Fibroblast of skin of abdomen (primary cell): ENCODE results near the gene SERHL2. TPM values are rescaled to one million over a fixed set of nuclear protein-coding genes. Genes with fewer than 3 reads are reported as not detected.
"Not testable (repeated sequence)": the region's sequence is repeated elsewhere in the genome, so short reads cannot be mapped to it uniquely, and the experiment has no call there.

Experiments
- DNase-seq: peaks from one replicate; pipeline ENCODE4 v3.0.0-alpha.2; 2013
- polyA plus RNA-seq, 2 experiments: library from polyadenylated mRNA; unstranded; fragments of 120-200 nt; gene quantifications; one replicate each; pipeline ENCODE4 v1.2.1, GENCODE V29; 2013; ENCODE audit not compliant: insufficient read length in 2 of 2

Gene SERHL2, protein sequence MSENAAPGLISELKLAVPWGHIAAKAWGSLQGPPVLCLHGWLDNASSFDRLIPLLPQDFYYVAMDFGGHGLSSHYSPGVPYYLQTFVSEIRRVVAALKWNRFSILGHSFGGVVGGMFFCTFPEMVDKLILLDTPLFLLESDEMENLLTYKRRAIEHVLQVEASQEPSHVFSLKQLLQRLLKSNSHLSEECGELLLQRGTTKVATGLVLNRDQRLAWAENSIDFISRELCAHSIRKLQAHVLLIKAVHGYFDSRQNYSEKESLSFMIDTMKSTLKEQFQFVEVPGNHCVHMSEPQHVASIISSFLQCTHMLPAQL
- 4.8 TPM for polyA plus RNA-seq (2013, experiment 1 of 2; ENCODE audit: insufficient read length)
- 4.4 TPM for polyA plus RNA-seq (2013, experiment 2 of 2; ENCODE audit: insufficient read length)

- peak; percentile 81 for DNase-seq
Observed at GRCh38 chr22:42553475-42554361, at the start of gene SERHL2. Gene SERHL2 (plus strand): TSS chr22:42553956. CDS start chr22:42554021, 65 bp downstream.

GRCh38 chr22:42508327-42508974 lies 45.3 kb upstream of the SERHL2 start:
- DNase-seq: not testable (repeated sequence)

DNA sequence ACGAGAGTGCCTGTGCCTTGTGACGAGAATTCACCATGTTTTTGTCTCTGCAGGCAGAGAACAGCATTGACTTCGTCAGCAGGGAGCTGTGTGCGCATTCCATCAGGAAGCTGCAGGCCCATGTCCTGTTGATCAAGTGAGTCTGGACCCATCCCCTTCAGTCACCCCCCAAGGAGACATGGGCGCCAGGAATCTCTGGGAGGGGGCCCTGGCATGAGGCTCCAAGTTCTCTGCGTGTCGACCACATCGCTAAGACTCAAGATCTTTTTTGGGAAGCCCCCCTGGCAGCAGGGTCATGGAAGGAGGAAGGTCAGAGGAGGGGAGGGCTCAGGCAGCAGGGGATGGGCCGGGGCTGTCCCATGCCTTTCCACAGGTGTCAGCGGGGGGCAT lies 44.8 kb upstream of the SERHL2 start:
- DNase-seq: not testable (repeated sequence)

DNA sequence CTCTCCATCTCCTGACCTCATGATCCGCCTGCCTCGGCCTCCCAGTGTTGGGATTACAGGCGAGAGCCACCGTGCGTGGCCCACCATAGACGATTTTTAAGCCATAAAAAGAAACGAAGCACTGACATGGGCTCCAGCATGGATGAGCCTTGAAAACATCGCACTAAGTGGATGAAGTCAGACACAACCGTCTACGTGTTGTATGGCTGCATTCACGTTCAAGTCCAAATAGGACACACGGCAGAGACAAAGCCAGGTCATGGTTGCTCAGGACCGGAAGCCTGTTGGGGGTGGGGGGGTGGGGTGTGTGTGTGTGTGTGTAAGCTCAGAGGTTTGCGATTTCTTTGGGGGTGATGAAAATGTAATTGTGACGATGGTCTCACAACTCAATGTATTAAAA lies 44.2 kb upstream of the SERHL2 start:
- DNase-seq: no peak

- no peak for DNase-seq
Observed at GRCh38 chr22:42511401-42511891, 42.3 kb upstream of the SERHL2 start.

DNA sequence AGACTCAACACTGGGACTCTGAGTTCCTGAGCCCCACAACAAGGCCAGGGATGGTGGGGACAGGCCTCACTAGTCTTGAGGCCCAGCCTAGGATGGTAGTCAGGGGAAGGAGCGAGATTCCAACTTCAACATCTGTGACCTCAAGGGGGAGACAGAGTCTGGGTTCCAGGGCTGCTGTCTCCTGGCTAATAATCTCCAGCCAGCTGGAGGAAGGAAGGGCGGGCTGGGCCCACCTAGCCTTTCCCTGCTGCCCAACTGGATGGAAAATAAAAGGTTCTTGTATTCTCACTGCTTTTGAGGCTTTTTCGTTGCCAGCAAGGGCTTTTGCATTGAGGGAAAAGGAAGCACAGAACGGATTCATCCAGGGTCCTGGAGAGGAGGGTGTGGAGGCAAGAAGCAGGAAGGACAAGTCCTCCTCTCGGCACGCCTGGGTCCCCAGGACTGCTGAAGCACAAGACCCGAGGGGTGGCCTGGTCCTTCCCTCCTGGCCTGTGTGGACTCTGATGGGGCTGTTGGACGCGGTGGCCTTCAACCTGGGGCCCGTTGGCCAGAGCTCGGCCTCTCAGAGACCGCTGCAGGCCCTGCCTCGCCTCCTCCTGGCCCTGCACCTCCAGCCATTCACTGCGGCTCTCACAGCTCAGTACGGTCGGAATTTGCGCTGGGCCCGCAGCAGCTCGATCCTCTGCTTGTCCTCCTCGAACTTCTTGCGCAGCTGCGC lies 41.3 kb upstream of the SERHL2 start:
- DNase-seq: peak; percentile 20

DNA sequence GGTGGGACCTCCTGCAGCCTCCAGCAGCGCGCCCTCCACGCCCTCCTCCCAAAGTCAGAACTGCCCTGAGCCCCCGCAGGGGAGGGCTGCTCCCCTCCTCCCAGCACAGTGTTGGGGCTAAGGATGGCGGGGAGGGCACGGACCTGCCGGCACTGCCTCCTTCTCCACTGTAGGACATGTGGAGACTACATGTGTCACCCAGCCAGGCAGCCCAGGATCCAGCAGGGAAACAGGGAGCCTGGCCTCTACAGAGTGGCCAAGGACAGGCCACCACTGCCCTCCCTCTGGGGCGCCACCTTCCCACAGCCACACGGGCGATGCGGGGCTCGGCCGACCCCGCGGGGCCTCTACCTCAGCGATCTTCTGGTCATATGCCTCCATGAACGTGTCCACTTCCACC lies 39.4 kb upstream of the SERHL2 start:
- not testable (repeated sequence) for DNase-seq

- DNase-seq: not testable (repeated sequence)
Observed at GRCh38 chr22:42515304-42515703, 38.5 kb upstream of the SERHL2 start.

GRCh38 chr22:42515896-42516295 lies 37.9 kb upstream of the SERHL2 start:
- DNase-seq: no peak

- DNase-seq: not testable (repeated sequence)
Observed at GRCh38 chr22:42517103-42517502, 36.7 kb upstream of the SERHL2 start.

DNA sequence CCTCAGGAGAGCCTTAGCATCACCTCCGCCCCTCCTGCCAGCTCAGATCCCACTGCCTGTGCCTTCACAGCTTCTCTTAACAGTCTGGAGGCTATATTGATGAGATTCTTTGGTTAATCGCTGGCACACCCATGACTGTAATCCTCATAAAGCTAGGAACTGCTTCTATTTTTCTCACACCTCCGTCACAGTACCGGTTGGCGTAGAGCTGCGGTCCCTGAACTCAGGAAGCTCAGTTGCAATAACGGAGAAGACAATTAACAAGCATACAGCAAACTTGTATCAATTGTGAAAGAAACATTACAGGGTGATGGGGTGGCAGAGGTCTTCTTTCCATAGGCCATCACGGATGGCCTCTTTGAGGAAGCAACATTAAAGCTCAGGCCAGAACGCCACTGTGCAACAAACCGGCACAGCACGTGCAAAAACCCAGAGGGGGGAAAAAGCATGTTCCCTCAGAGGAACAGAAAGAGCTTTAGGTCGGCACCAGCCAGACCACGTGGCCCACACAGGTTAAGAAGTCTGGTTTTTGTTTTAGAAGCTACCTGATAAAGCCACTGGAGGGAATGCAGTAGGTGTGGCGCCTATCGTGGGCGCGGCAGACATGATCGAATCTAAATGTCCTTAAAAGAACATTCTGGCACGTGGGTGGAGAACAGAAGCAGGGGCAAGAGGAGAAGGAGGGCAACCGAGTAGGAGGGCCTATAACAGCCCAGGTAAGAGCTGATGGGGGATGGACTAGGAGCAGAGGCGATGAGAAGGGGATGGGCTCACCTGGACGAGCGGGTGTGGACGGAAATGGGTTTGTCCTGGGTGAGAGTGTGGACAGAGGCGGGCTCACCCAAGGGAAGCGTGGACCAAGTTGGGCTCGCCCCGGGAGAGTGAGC lies 34.9 kb upstream of the SERHL2 start:
- not testable (repeated sequence) for DNase-seq

- peak; percentile 63 for DNase-seq
Observed at GRCh38 chr22:42519525-42520401, 34.0 kb upstream of the SERHL2 start, which contains the start of gene RRP7A. Gene RRP7A (minus strand): TSS chr22:42519796. CDS start chr22:42519786, 10 bp downstream.

- no peak for DNase-seq
Observed at GRCh38 chr22:42521228-42521546, 32.6 kb upstream of the SERHL2 start.

DNA sequence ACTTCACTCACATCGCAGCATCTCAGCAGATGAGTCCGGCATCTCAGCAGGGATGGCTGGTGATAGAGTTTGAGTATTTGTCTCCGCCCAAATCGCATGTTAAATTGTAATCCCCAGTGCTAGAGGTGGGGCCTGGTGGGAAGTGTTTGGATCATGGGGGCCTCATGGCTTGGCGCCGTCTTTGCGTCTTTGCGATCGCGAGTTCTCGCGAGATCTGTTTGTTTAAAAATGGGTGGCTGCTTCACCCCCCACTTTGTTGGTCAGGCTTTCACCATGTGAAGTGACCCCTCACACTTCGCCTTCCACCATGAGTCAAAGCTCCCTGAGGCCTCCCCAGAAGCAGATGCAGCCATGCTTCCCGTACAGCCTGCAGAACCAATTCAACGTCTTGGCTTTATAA lies 31.2 kb upstream of the SERHL2 start:
- no peak for DNase-seq

GRCh38 chr22:42528591-42529307 lies 25.0 kb upstream of the SERHL2 start:
- DNase-seq: no peak

DNA sequence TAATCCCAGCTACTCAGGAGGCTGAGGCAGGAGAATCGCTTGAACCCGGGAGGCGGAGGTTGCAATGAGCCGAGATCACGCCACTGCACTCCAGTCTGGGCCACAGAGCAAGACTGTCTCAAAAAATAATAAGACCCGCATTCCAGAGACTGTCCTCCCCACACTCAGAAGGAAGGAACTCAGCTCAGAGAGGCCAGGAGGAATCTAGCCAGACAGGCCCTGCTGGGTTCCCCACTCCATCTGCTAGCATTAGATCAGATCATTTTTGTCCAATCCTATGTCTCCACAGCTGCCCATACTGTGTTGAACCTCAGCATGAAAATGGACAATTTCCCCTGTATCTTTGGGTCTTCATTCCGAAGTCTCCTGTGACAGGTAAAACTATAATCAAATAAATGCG lies 24.3 kb upstream of the SERHL2 start:
- DNase-seq: not testable (repeated sequence)

DNA sequence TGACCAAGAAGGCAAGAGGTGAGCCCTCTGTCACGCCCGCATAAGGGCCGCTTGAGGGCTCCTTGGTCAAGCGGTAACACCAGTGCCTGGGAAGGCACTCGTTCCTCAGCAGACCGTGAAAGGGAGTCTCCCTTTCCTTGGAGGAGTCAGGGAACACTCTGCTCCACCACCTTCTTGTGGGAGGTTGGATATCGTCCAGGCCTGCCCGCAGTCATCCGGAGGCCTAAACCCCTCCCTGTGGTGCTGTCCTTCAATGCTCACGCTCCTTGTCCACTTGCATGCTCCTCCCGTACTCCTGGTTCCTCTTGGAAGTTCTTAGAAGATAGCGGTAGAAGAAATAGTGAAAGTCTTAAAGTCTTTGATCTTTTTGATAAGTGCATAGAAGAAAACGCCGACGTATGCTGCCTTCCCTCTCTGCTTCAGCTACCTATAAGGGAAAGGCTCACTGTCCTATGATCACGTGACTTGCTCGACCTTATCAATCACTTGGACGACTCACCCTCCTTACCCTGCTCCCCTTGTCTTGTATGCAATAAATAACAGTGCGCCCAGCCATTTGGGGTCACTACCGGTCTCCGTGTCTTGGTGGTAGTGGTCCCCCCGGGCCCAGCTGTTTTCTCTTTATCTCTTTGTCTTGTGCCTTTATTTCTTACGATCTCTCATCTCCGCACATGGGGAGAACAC lies 22.2 kb upstream of the SERHL2 start:
- not testable (repeated sequence) for DNase-seq

- no peak for DNase-seq
Observed at GRCh38 chr22:42533638-42533977, 20.1 kb upstream of the SERHL2 start.
